Body of pancreas (tissue), 4 donors: ENCODE measurements around the gene HKDC1.

Source experiments
- CTCF ChIP-seq, 7 experiments: fragments of 450-650 bp in 4 of 7; fragments of 200-600 bp in 3 of 7; sonication (generic) in 3 of 7; IDR thresholded peaks; one replicate each; pipeline ENCODE4 v1.5.1; 2016 to 2019; ENCODE audit warnings: antibody characterized with exemption in 7 of 7
- POLR2A ChIP-seq, 3 donors: fragments of 450-650 bp; IDR thresholded peaks; one replicate each; pipeline ENCODE4 v1.6.1; 2016; ENCODE audit warnings: antibody characterized with exemption in 3 of 3, mild to moderate bottlenecking in 2 of 3

- TF ChIP-seq POLR2A (IDR thresholded peaks at IDR 0.05) (no peak), CTCF (IDR thresholded peaks at IDR 0.05) (no peak)
These were observed 12.1 kb downstream of the HKDC1 start for GRCh38 chr10:69232252-69232651.
